ENCODE measurements around the gene OPCML. TPM values are rescaled to one million over a fixed set of nuclear protein-coding genes. Genes with fewer than 3 reads are reported as not detected.

OPCML gene
- total RNA-seq, 1 experiment from 2014 or later, result 0.94 TPM

DNA sequence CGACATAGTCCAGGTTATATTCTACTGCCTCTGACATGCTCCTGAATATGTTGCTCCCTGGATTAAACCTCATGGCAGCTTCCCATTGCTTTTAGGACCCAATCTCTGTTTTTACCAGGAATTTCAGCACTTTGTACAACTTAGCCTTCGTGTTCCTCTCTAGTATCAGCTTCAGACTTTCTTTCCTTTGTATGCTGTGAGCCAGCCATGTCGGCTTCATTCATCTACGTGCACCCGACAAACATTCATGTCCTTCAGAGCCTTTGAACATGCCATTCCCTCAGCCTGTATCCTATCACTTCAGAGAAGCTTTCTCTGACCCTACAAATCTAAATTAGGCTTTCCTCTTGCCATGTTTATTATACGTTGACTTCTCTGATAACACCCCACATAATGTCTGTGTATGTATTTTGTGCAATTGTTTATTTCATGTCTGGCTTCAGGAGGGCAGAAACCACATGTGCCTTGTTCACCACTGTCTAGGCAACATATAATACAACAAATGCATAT, 743.4 kb downstream of the OPCML start:
- Histone ChIP-seq H3K4ac (ENCODE audit: low read depth, low read length) (no peak overlapping the region), H3K23ac (ENCODE audit: insufficient read length, low read depth, low read length) (no peak overlapping the region), H3K4me1 (ENCODE audit: insufficient read depth, low read length) (peaks cover 6% of the 10 kb centered on the region; the same call in 1 of the 2 replicates), H3K79me2 (ENCODE audit: insufficient read depth, low read length) (no peaks in the 10 kb centered on the region), H4K20me1 (ENCODE audit: control insufficient read depth, insufficient read depth, insufficient read length) (no peaks in the 10 kb centered on the region), H2BK12ac (ENCODE audit: insufficient read length, low read depth, low read length) (no peak overlapping the region), H2AK5ac (ENCODE audit: insufficient read length, low read length) (no peak overlapping the region), H2BK15ac (ENCODE audit: low read depth, low read length) (no peak overlapping the region), H2AFZ (ENCODE audit: low read length) (no peak overlapping the region), H3K14ac (ENCODE audit: insufficient read depth, low read length) (no peak overlapping the region), H4K91ac (ENCODE audit: insufficient read length, low read depth, low read length) (no peak overlapping the region), H3T11ph (ENCODE audit: low read length) (no peak overlapping the region), H3K4me2 (ENCODE audit: insufficient read depth, insufficient read length, low read length) (no peak overlapping the region), H3K56ac (ENCODE audit: insufficient read length, low read depth, low read length) (no peak overlapping the region), H4K5ac (ENCODE audit: insufficient read length, low read depth, low read length) (no peak overlapping the region), H4K8ac (replicated peaks; ENCODE audit: insufficient read length, low read depth, low read length) (no peak overlapping the region), H2BK20ac (ENCODE audit: low read depth, low read length, poor library complexity, severe bottlenecking) (no peak overlapping the region), H3K23me2 (ENCODE audit: insufficient read length, low read depth, low read length, poor library complexity, severe bottlenecking) (peaks cover 5% of the 10 kb centered on the region), H3K18ac (ENCODE audit: insufficient read length, low read depth, low read length) (no peak overlapping the region), H3K27ac (ENCODE audit: insufficient read length, low read depth, low read length) (no peak overlapping the region), H2BK120ac (ENCODE audit: low read depth, low read length, poor library complexity, severe bottlenecking) (no peak overlapping the region), H2BK5ac (ENCODE audit: insufficient read length, low read length) (no peak overlapping the region), H3K79me1 (ENCODE audit: insufficient read depth, low read depth, low read length, poor library complexity, severe bottlenecking) (no peaks in the 10 kb centered on the region), H3K27me3 (ENCODE audit: insufficient read depth, low read length) (no peaks in the 10 kb centered on the region), H3K9ac (ENCODE audit: extremely low read depth, insufficient read length, low read length) (no peak overlapping the region), H3K9me3 (ENCODE audit: control insufficient read depth, low read depth, low read length) (no peaks in the 10 kb centered on the region)
- no CpG with 5 or more reads among the region's 6 CpGs for WGBS (ENCODE audit: extremely low coverage, insufficient read length, low lambda C conversion rate)
- DNase-seq, result no peak
- no peak overlapping the region for H3K4me3 Mint-ChIP-seq
- peaks cover 2% of the 10 kb centered on the region; the same call in 1 of the 2 replicates for H3K27me3 Mint-ChIP-seq (ENCODE audit: low read depth)
- H3K9me3 Mint-ChIP-seq, result no peaks in the 10 kb centered on the region
- peaks cover 40 to 56% of the 10 kb centered on the region in 2 experiments for H3K4me1 Mint-ChIP-seq
- TF ChIP-seq CTCF (conservative IDR thresholded peaks at IDR 0.05), result no peak
- no peak overlapping the region for H3K27ac Mint-ChIP-seq
- no peaks in the 10 kb centered on the region; a peak in 1 of 7 replicates for H3K36me3 Mint-ChIP-seq (ENCODE audit: insufficient read depth in 1 of 3, low read depth in 3 of 3)

Measured in H9 (cell line).